ENCODE measurements around the gene CABP1. TPM values are rescaled to one million over a fixed set of nuclear protein-coding genes. Genes with fewer than 3 reads are reported as not detected.

CABP1 gene
- total RNA-seq (2021; fragmentation: NEBNext Ultra II Directional; extraction: Animal tissue kit (Norgen Biotek cat#: 25700)): 1 to 10 TPM in 4 of 6 experiments, under 1 TPM in 2; 0.09 to 2.2 (median 1.4) TPM
- long read RNA-seq: 0 reads

DNA sequence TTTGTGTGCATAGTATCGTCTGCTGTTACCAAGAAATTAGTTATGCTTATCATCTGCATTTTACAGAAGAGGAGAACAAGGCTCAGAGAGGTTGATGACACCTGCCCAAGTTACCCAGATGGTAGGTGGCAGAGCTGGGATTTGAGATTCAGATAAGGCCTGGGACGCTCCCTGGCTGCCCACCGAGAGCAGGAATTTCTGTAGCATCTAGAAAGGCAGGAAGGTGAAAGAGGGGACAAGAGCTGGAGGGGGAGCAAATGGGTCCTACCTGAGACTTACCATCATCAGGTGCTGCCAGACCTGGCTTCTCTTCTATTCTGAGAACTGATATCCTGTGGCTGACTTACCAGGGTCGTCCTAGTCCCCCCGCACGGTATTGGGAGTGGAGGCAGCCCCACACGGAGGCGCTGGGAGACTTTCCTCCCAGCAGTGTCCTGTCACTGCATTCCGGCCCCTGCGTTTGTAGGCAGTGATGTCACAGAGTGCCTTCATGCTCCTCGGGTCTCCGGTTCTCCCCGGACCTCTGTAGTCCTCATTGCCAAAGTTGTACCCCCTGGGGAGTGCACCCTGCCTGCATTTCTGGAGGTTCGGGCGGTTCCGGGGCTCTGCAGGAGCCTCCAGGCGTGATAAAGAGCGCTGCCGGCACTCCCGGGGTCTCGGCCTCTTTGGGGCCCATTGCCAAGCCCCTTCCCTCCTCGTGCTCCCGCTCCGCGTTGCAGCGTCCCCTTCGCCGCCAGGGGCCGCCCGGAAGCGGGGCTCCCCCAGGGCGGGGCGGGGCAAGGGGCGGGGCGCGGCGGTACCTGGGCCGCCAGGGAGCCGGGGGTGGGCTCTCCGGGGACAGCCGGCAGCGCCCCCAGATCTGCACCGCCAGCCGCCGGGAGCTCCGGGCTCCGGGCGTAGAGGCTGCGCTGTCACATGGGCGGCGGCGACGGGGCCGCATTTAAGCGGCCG lies at the start of gene CABP1:
Gene CABP1, plus strand, starts transcription at position 856 of the 951 bp plus-strand sequence. Its CDS starts 60 bp downstream, at position 916.
- TF ChIP-seq, protein P1, sequence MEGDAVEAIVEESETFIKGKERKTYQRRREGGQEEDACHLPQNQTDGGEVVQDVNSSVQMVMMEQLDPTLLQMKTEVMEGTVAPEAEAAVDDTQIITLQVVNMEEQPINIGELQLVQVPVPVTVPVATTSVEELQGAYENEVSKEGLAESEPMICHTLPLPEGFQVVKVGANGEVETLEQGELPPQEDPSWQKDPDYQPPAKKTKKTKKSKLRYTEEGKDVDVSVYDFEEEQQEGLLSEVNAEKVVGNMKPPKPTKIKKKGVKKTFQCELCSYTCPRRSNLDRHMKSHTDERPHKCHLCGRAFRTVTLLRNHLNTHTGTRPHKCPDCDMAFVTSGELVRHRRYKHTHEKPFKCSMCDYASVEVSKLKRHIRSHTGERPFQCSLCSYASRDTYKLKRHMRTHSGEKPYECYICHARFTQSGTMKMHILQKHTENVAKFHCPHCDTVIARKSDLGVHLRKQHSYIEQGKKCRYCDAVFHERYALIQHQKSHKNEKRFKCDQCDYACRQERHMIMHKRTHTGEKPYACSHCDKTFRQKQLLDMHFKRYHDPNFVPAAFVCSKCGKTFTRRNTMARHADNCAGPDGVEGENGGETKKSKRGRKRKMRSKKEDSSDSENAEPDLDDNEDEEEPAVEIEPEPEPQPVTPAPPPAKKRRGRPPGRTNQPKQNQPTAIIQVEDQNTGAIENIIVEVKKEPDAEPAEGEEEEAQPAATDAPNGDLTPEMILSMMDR (IDR thresholded peaks at IDR 0.05): no peak; the same call in 1 of the 2 replicates
- peak within 1 kb of the TSS; percentile 41 for H3K4me3 Mint-ChIP-seq
- H3K27me3 Mint-ChIP-seq (ENCODE audit: insufficient read depth): peaks cover 39% of the 10 kb centered on the region
- no peak for DNase-seq
- no peaks in the 10 kb centered on the region for H3K9me3 Mint-ChIP-seq
- H3K27ac Mint-ChIP-seq: no peak within 1 kb of the TSS
- H3K36me3 Mint-ChIP-seq (ENCODE audit: low read depth): no peaks in the 10 kb centered on the region
- H3K4me1 Mint-ChIP-seq (ENCODE audit: low read depth): peaks cover 10% of the 10 kb centered on the region

DNA sequence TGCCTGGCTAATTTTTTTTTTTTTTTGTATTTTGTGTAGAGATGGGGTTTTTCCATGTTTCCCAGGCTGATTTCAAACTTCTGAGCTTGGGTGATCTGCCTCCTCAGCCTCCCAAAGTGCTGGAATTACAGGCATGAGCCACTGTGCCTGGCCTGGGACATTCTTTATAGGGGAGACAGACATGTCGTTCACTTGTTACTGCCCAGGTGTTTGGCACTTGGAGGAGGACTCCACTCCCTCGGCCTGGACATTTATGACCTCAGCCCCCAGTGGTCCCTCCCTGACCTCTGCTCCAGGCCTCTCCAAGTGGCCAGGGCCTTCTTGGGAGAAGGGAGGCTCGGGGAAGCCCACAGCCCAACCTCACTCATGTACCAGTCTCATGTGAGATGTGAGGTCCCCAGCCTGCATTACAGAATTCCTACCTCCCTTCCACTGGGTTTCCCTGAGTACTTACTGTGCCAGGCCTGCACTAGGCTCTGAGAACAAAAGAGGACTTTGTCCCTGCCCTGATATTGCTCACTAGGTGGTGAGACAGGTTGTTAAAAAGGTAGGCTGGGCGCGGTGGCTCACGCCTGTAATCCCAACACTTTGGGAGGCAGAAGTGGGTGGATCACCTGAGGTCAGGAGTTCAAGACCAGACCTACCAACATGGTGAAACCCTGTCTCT lies 49.6 kb upstream of the CABP1 start:
- no peaks in the 10 kb centered on the region for H3K36me3 Mint-ChIP-seq (ENCODE audit: low read depth)
- DNase-seq: no peak
- TF ChIP-seq, protein P1 (IDR thresholded peaks at IDR 0.05): no peak
- no peak overlapping the region for H3K27ac Mint-ChIP-seq
- no peak overlapping the region for H3K4me3 Mint-ChIP-seq
- H3K4me1 Mint-ChIP-seq (ENCODE audit: low read depth): no peaks in the 10 kb centered on the region
- H3K9me3 Mint-ChIP-seq: no peaks in the 10 kb centered on the region
- peaks cover 27% of the 10 kb centered on the region for H3K27me3 Mint-ChIP-seq (ENCODE audit: insufficient read depth)

DNA sequence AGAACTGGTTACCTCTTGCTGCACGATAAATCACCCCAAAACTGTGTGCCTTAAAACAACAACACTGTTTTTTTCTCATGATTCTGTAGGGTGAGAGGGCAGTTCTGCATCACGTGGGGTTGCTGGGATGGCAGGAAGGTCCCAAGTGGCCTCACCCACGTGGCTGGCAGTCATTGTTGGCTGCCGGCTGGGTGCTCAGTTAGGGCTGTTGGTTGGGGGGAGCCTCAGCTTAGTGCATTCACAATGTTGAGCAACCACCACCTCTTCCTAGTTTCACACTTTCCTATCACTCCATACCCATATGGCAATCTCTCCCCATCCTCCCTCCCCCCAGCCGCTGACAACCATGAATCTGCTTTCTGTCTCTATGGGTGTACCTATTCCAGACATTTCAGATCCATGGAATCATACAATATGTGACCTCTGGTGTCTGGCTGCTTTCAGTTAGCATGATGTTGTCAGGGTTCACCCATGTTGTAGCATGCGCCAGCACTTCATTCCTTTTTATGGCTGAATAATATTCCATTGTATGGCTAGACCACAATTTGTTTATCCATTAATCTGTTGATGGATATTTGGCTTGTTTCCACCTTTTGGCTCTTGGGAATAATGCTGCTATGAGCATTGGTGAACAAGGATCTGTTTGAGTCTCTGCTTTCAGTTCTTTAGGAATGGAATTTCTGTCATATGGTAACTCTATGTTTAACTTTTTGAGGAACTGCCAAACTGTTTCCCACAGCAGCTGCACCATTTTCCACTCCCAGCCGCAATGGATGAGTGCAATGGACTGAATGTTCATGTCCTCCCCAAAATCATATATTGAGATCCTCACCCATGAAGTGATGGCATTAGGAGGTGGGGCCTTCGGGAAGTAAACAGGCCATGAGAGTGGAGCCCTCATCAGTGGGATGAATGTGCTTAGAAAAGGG lies 48.0 kb upstream of the CABP1 start:
- peaks cover 34% of the 10 kb centered on the region for H3K27me3 Mint-ChIP-seq (ENCODE audit: insufficient read depth)
- H3K36me3 Mint-ChIP-seq (ENCODE audit: low read depth): no peaks in the 10 kb centered on the region
- no peak for DNase-seq
- H3K4me3 Mint-ChIP-seq: no peak overlapping the region
- no peak overlapping the region for H3K27ac Mint-ChIP-seq
- TF ChIP-seq, protein P1 (IDR thresholded peaks at IDR 0.05): no peak
- H3K4me1 Mint-ChIP-seq (ENCODE audit: low read depth): no peaks in the 10 kb centered on the region
- no peaks in the 10 kb centered on the region for H3K9me3 Mint-ChIP-seq

DNA sequence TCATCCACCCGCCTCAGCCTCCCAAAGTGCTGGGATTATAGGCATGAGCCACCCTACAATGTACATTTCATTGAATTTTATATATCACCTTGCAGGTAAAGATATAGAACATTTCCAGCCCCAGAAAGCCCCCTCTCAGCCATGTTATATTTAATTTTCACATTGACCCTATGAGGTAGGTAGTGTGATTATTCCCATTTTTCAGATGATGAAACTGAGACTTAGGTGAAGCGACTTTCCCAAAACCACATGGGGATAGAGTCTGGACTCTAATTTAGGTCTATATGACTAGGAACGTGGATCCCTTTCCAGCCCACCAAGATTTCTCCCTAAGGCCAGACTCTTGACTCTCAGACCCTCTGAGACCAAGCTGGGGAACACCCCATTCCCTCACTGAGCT lies 43.5 kb upstream of the CABP1 start:
- H3K27ac Mint-ChIP-seq: no peak overlapping the region
- H3K27me3 Mint-ChIP-seq (ENCODE audit: insufficient read depth): peaks cover 41% of the 10 kb centered on the region
- no peak for DNase-seq
- TF ChIP-seq, protein P1 (IDR thresholded peaks at IDR 0.05): no peak
- peaks cover 8% of the 10 kb centered on the region; the same call in 1 of the 2 replicates for H3K4me1 Mint-ChIP-seq (ENCODE audit: low read depth)
- no peaks in the 10 kb centered on the region for H3K36me3 Mint-ChIP-seq (ENCODE audit: low read depth)
- no peak overlapping the region for H3K4me3 Mint-ChIP-seq
- H3K9me3 Mint-ChIP-seq: no peaks in the 10 kb centered on the region

DNA sequence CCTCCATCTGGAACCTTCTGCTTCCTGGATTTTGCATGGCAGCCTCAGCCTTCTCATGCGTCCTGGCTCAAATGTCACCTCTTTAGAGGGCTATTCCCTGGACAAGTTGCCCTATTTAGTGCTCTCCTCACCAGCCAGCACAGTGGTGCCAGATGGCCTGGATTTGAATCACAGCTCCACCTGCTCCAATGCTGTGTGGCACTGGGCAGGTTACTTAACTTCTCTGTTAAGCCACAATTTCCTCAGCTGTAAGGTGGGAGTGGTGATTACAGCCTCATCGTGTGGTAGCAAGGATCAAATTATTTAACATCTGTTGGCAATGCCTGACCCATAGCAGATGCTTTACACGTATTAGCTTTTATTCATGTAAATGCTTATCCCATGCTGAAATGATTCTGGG lies 42.6 kb upstream of the CABP1 start:
- peaks cover 43% of the 10 kb centered on the region for H3K27me3 Mint-ChIP-seq (ENCODE audit: insufficient read depth)
- no peaks in the 10 kb centered on the region for H3K9me3 Mint-ChIP-seq
- no peak for DNase-seq
- H3K27ac Mint-ChIP-seq: no peak overlapping the region
- no peak overlapping the region for H3K4me3 Mint-ChIP-seq
- TF ChIP-seq, protein P1 (IDR thresholded peaks at IDR 0.05): no peak
- no peaks in the 10 kb centered on the region for H3K36me3 Mint-ChIP-seq (ENCODE audit: low read depth)
- H3K4me1 Mint-ChIP-seq (ENCODE audit: low read depth): peaks cover 8% of the 10 kb centered on the region; the same call in 1 of the 2 replicates
